ENCODE data around the gene SHISA9.

DNA sequence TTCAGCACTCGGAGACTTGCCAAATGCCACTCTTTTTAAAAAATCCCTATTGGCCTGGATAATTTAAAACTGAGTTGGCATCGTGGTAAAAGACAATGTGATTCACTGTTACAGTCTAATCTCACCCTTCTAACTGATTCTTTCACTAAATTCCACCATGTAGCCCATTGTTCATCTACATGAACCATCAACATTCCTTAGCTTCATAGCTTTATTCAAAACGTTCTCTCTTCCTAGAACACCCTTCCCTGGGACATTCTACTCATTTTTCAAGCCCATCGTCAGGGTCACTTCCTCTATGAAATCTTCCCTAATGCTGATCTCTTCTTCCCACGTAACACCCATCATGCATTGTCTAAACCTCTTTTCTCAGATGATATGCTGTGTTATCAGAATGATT lies 15.7 kb upstream of the SHISA9 start:
- TF ChIP-seq, protein P1, sequence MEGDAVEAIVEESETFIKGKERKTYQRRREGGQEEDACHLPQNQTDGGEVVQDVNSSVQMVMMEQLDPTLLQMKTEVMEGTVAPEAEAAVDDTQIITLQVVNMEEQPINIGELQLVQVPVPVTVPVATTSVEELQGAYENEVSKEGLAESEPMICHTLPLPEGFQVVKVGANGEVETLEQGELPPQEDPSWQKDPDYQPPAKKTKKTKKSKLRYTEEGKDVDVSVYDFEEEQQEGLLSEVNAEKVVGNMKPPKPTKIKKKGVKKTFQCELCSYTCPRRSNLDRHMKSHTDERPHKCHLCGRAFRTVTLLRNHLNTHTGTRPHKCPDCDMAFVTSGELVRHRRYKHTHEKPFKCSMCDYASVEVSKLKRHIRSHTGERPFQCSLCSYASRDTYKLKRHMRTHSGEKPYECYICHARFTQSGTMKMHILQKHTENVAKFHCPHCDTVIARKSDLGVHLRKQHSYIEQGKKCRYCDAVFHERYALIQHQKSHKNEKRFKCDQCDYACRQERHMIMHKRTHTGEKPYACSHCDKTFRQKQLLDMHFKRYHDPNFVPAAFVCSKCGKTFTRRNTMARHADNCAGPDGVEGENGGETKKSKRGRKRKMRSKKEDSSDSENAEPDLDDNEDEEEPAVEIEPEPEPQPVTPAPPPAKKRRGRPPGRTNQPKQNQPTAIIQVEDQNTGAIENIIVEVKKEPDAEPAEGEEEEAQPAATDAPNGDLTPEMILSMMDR (IDR thresholded peaks at IDR 0.05) = no peak
- no peak for TF ChIP-seq EP300 (IDR thresholded peaks at IDR 0.05)
